H1 (cell line): ENCODE results near the gene ME1. TPM values are rescaled to one million over a fixed set of nuclear protein-coding genes. Genes with fewer than 3 reads are reported as not detected.

Experiments
- CHD7 ChIP-seq: fragments of 300-600 bp; sonication (generic); IDR thresholded peaks from 2 replicates; pipeline ENCODE4 v1.7.1; 2012; ENCODE audit warnings: low read length, moderate library complexity, mild to moderate bottlenecking, inconsistent platforms; ENCODE audit not compliant: insufficient replicate concordance
- CREB1 ChIP-seq: IDR thresholded peaks from 2 replicates; pipeline ENCODE4 v1.6.1; 2012; ENCODE audit warnings: inconsistent platforms
- JUND ChIP-seq: IDR thresholded peaks from 2 replicates; pipeline ENCODE4 v1.6.1; 2011; ENCODE audit warnings: mild to moderate bottlenecking, improper control_type of control experiment, low read length
- NANOG ChIP-seq: IDR thresholded peaks from 2 replicates; pipeline ENCODE4 v1.6.1; 2011; ENCODE audit warnings: low read length, low read depth, mild to moderate bottlenecking, inconsistent platforms; ENCODE audit not compliant: insufficient read depth, poor library complexity, severe bottlenecking
- polyA plus RNA-seq, 7 experiments: library from polyadenylated mRNA; depleted of rRNA in 3 of 7; stranded (reverse) in 5 of 7; unstranded in 2 of 7; fragments of >200 nt in 5 of 7; fragments of 200-250 nt in 2 of 7; gene quantifications; 1 replicate in 5 of 7; 2 replicates in 1 of 7; 4 replicates in 1 of 7; pipeline versions ENCODE4 v1.2.1 to v1.2.3, GENCODE V29; 2011 to 2013; ENCODE audit warnings: missing spikeins in 2 of 7, mixed read lengths in 2 of 7
- total RNA-seq: library from RNA; stranded (reverse); fragmentation: NEBNext Ultra II Directional; extraction: Animal tissue kit (Norgen Biotek cat#: 25700); gene quantifications from 2 replicates; pipeline ENCODE4 v1.2.1, GENCODE V29; 2021

The ME1 gene
- total and polyA plus RNA-seq, 2 of the 8 experiments (the other 6 are each of a cell fraction or from before 2014, with no cell fraction given): 1.3 to 3.9 TPM

DNA sequence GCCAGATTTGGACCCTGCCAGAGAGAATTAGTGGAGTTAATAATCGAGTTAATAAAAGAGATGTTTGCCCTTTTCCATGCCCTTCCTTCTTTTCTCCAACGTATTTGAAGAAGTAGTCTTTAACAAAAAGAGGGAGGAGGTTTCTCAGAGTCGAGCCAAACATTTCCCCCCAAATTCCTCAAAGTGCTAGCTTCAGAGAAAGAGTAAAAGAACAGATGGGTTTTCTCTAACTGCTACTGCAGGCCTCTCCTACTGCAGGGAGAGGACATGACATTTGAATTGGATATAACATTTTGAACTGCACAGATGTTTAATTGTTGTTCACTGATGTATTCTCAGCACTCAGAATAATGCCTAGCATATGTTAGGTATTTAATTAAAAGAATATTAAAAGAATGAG is 212.2 kb downstream of the ME1 start (continued):
- TF ChIP-seq CHD7 (no peak), CREB1 (no peak), NANOG (no peak), JUND (no peak)
- TF ChIP-seq, all 59 proteins: peak for 0
